Mononuclear cell (primary cell): ENCODE measurements around the gene IKZF3. TPM values are rescaled to one million over a fixed set of nuclear protein-coding genes. Genes with fewer than 3 reads are reported as not detected.
A peak's percentile ranks its signal among the peaks of the same experiment; 100 is the strongest.
"Not testable (repeated sequence)": the region's sequence is repeated elsewhere in the genome, so short reads cannot be mapped to it uniquely, and the experiment has no call there.

Experiments
- H3K27me3 ChIP-seq: 2 replicates; pipeline ENCODE4 v1.6.0; 2011; ENCODE audit warnings: low read length, control low read depth; ENCODE audit not compliant: insufficient read depth
- H3K4me1 ChIP-seq: 2 replicates; pipeline ENCODE4 v1.5.1; 2011; ENCODE audit warnings: mild to moderate bottlenecking, low read length, control low read depth; ENCODE audit not compliant: insufficient read depth
- H3K4me3 ChIP-seq: 2 replicates; pipeline ENCODE4 v1.5.1; 2011; ENCODE audit warnings: mild to moderate bottlenecking, low read length, moderate library complexity
- H3K9me3 ChIP-seq: 2 replicates; pipeline ENCODE4 v1.5.1; 2011; ENCODE audit warnings: low read depth, mild to moderate bottlenecking, control low read depth, low read length
- total RNA-seq: library from RNA; depleted of rRNA; stranded (reverse); fragments of >200 nt; gene quantifications from one replicate; pipeline ENCODE4 v1.2.3, GENCODE V29; 2012

IKZF3 gene
- 47.5 TPM for total RNA-seq

DNA sequence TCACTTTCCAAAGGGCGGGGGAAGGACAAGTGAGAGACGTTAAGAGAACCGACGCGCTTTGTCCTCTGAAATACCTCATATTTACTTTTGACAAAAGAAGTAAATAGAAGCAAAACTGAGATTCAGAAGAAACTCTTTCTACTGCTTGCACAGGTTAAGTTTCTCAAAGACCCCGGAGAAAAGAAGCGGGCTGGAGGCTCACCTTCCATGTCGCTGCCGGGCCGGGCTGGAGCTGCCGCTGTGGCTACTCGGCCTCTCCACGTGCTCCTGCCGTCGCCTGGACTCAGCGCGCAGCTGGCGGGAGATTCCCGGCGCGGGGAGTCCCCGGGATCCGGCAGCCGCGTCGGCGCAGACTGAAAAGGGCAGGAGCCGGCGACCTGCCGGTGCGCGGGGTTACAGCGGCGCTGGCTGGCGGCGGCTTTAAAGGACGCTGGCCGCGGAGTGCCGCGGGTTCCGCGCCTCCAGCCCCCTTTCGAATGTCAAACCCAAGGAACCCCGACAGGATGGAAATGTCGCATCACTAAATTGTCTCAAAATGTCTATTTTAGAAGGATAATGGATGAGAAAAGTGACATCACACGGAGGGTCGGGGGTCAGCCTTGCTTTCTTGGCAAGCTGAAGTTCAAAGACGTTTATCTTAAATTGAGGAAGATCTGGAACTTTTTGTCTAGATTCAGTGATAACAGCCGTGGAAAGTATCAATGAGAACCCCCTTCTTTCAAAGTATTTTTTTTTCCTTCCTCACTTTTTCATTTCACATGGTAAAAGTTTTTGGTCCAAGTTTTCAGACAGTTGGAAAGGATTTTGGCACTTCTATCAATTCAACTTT, at the start of gene IKZF3:
IKZF3 (minus strand) TSS at position 395 of the 829 bp plus-strand sequence; CDS start at position 209, 186 bp downstream.
- Histone ChIP-seq H3K27me3 (peaks cover 53% of the 10 kb centered on the region), H3K4me1 (peaks cover 50% of the 10 kb centered on the region), H3K9me3 (no peaks in the 10 kb centered on the region), H3K4me3 (peak within 1 kb of the TSS; percentile 75)

DNA sequence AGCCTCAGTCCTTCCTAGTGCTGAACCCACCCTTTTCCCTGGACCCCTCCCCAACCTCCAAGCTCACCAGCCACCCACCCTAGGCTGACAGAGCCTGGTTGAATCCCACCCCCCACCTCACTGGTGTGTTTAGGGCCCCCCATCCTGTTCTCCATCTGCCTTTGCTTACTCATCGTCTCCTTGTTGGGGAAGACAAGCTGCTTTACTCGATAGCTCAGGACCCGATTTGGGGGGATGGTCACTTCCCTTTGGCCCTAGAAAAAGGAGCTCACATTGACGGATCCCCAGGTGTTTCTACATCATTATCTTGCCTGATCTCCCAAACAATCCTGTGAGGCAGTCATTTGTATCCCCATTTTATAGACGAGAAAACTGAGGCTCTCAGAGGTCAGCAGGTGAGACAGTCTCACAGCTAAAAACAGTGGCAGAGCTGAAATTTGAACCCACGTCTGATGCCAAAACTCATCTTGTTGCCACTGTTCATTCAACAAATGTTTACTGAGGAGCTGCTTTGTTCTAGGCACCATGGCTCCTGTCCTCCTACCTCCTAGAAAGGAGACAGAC, 44.8 kb upstream of the IKZF3 start:
- Histone ChIP-seq H3K9me3 (no peaks in the 10 kb centered on the region), H3K4me1 (peaks cover 3% of the 10 kb centered on the region), H3K4me3 (no peak overlapping the region), H3K27me3 (no peaks in the 10 kb centered on the region)

DNA sequence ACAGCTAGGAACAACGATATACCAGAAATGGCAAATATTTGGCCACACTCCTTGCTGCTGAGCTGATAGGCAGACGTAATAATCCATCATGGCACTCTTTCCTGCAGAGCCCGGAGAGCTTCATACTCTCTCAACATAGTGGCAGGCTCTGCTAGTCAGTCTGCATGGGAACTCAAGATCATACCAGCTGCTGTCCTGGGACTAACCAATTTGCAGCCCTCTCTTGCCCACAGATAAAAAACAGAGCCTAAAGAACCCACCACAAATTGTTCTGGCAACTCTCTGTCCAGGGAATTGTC, 40.8 kb upstream of the IKZF3 start:
- Histone ChIP-seq H3K4me1 (peaks cover 15% of the 10 kb centered on the region), H3K4me3 (no peak overlapping the region), H3K27me3 (no peaks in the 10 kb centered on the region), H3K9me3 (no peaks in the 10 kb centered on the region)

DNA sequence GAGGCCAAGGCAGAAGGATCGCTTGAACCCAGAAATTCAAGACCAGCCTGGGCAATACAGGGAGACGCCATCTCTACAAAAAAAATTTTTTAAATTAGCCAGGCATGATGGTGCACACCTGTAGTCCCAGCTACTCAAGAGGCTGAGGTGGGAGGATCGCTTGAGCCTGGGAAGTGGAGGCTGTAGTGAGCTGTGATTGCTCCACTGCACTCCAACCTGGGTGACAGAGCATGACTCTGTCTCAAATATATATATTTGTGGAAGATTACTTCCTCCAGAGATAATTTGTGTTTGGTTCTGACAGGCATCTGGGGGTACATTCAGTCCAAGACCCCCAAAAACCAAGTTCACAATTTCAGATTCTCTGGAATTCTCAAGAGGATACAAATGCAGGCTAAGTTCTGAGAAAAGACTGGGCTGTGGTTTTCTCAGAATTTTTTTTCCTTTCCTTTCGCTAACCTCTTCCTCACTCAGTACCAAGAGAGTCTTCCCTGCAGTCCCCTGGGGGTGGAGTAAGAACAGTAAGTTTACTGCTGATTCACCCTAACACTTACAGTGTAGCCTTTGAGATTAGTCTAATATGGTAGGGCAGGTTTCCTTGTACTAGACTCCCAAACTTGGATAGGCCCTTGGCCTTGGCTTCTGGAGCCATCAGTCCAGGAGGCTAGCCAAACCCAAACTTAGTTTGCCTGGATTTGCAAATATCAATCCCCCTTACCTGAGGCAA, 39.2 kb upstream of the IKZF3 start:
- H3K4me3 ChIP-seq, result no peak overlapping the region
- no peaks in the 10 kb centered on the region for H3K9me3 ChIP-seq
- H3K27me3 ChIP-seq, result no peaks in the 10 kb centered on the region
- H3K4me1 ChIP-seq, result peaks cover 15% of the 10 kb centered on the region

DNA sequence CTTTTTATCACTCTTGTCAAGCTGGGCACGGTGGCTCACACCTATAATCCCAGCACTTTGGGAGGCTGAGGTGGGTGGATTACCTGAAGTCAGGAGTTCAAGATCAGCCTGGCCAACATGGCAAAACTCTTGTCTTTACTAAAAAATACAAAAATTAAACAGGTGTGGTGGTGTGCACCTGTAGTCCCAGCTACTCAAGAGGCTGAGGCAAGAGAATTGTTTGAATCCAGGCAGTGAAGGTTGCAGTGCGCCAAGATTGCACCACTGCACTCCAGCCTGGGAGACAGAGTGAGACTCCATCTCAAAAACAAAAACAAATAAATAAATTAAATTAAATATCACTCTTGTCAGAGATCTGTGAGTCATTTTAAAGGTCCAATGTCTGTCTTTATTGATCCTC, 37.9 kb upstream of the IKZF3 start:
- H3K4me3 ChIP-seq, H3K27me3 ChIP-seq: not testable (repeated sequence)

DNA sequence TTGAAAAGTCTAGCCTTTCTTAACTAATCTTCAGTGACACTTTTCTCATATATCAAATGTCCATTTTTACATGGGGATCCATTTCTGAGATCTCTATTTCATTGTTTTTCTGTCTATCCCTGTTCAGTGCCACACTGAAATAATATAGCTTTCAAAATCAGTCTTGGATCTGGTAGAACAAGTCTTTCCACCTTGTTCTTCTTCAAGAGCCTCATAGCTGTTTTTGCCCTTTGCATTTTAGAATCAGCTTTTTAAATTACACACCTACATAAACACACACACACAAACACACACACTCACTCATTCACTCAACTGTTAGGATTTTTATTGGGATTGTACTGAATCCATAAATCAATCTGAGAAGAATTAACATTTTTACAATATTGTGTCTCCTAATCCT, 35.1 kb upstream of the IKZF3 start:
- H3K27me3 ChIP-seq, result no peaks in the 10 kb centered on the region
- H3K4me3 ChIP-seq, result no peak overlapping the region

More for the DNA sequence above, 37.9 kb upstream of the IKZF3 start:
- peaks cover 15% of the 10 kb centered on the region for H3K4me1 ChIP-seq
- H3K9me3 ChIP-seq, result not testable (repeated sequence)

DNA sequence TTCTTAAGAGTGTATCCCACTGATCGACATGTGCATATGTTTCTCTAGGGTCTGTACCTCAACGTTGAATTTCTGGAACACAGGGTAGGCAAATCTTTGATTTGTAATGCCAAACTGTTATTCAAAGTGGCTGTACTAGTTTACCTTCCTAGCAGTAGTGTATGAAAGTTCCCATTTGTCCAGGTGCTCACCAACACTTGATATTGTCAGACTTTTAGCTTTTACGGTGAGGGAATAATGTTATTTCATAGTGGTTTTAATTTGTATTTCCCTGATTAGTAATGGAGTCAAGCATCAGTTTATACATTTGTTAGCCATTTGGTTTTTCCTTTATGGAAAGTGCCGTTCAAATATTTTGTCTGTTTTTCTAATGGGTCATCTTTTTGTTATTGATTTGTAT, 34.0 kb upstream of the IKZF3 start:
- H3K4me1 ChIP-seq, result peaks cover 8% of the 10 kb centered on the region
- no peak overlapping the region for H3K4me3 ChIP-seq
- no peaks in the 10 kb centered on the region for H3K9me3 ChIP-seq
- H3K27me3 ChIP-seq, result no peaks in the 10 kb centered on the region

More for the DNA sequence above, 35.1 kb upstream of the IKZF3 start:
- Histone ChIP-seq H3K4me1 (peaks cover 19% of the 10 kb centered on the region), H3K9me3 (no peaks in the 10 kb centered on the region)

DNA sequence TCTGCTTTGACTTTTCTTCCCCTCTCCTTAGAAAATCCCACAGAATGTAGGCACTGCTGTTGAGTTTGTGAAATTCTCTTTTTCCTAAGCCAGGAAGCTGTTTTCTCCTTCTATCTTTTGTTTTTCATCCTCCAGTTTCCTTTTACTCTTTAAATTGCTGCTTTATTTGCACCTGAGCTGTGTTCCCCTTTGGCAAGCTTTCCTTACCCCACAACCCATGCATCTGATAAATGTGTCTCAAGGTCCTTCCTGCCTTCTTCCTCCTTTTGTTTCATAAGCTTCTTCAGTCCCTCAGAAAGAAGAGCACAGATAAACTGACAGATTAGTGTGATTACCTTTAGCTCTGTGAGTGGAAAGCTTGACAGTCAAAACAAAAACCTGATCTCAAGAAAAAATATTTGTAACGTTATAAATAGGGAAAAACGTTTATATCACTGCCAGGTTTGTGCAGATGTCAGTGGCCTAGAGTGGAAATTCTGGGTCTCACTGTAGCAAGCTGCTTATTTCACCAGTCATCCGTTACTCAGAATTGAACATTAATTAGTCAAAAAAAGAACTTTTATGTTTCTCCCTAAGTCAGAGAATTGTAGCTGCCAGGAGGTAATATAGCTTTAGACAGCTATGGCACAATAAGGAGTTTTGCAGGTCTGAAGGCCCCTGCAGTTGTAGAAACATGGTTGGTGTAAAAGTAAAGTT, 30.7 kb upstream of the IKZF3 start:
- no peaks in the 10 kb centered on the region for H3K9me3 ChIP-seq
- no peak overlapping the region for H3K4me3 ChIP-seq
- no peaks in the 10 kb centered on the region for H3K27me3 ChIP-seq
- peaks cover 11% of the 10 kb centered on the region for H3K4me1 ChIP-seq

DNA sequence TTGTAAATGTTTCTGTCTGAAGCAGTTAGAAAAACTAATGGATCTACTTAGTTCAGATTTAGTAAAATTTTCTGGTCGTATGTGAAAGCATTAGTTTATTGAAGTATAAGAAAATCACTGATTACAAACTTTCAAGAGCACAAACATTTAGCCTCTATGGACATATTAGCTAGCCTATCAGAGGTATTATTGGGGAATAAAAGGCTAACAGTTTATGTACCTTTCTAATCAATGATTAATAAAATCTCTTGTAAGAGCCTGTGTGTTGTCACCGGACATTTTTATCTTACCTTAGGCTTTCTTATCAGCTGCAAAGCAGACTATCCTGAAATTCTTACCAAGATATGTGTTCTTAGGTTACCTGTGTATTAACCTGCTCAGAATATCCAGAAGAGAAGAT, 25.1 kb upstream of the IKZF3 start:
- Histone ChIP-seq H3K9me3 (no peaks in the 10 kb centered on the region), H3K27me3 (no peaks in the 10 kb centered on the region), H3K4me3 (no peak overlapping the region), H3K4me1 (peaks cover 6% of the 10 kb centered on the region)

DNA sequence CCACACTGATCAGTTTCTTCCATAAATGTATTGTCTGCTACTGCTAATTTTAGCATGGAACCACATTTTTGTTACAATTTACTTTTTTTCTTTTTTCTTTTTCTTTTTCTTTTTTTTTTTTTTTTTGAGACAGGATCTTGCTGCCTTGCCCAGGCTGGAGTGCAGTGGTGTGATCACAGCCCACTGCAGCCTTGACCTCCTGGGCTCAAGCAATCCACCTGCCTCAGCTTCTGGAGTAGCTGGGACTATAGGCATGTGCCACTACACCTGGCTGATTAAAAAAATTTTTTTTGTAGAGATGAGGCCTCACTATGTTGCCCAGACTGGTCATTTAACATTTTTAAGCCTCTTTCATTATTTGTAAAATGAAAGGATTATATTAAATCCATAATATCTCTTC, 23.0 kb upstream of the IKZF3 start:
- Histone ChIP-seq H3K9me3 (no peaks in the 10 kb centered on the region), H3K4me3 (no peak overlapping the region), H3K27me3 (no peaks in the 10 kb centered on the region), H3K4me1 (peaks cover 6% of the 10 kb centered on the region)

DNA sequence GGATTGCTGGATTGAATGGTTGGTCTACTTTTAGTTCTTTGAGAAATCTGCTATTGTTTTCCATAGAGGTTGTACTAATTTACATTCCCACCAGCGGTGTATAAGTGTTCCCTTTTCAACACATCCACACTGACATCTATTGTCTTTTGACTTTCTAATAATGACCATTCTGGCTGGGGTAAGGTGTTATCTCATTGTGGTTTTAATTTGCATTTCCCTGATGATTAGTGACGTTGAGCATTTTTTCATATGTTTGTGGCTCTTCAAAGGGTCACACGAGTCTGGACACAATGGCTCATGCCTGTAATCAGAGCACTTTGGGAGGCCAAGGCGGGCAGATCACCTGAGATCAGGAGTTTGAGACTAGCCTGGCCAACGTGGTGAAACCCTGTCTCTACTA, 22.0 kb upstream of the IKZF3 start:
- not testable (repeated sequence) for H3K4me1 ChIP-seq, H3K4me3 ChIP-seq, H3K9me3 ChIP-seq, H3K27me3 ChIP-seq

DNA sequence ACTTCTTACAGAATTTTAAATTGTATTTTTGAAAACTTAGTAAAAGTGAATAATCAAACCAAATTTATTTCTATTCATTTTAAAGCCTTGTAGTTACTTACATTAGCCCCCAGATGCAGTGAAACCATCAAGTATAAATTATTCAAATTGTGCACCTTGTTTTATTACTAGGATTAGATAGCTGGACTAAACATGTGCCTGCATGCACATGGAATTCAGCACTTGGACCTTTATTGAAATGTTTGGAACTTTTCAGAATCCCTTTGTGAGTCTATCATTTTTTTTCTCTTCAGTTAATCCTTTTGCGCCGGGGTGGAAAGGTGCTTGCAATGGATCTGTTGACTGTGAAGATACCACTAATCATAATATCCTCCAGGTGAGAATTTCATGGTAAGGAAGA, 8.6 kb upstream of the IKZF3 start:
- Histone ChIP-seq H3K9me3 (no peaks in the 10 kb centered on the region), H3K4me3 (no peak overlapping the region), H3K4me1 (peaks cover 6% of the 10 kb centered on the region), H3K27me3 (peaks cover 17% of the 10 kb centered on the region)

DNA sequence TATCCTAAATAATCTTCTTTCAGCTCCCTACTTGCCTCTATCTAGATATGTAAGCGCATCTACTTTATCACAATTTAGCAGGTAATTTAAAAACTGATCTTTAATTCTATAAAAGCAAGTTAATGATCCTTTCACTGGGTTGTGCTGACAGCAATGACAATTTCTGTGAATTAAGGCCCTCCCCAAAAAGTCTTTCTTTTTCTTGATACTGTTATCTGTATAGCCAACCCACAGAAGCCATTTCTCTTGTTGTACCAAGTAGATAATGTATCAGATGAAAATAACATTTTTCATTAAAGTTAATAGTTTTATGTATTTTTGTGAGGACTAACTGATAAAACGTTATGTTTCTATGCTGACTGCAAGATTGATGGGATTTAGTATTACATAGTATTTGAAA, 7.7 kb upstream of the IKZF3 start:
- H3K27me3 ChIP-seq, result peaks cover 20% of the 10 kb centered on the region
- H3K9me3 ChIP-seq, result no peaks in the 10 kb centered on the region
- H3K4me3 ChIP-seq, result no peak overlapping the region
- peaks cover 16% of the 10 kb centered on the region for H3K4me1 ChIP-seq

DNA sequence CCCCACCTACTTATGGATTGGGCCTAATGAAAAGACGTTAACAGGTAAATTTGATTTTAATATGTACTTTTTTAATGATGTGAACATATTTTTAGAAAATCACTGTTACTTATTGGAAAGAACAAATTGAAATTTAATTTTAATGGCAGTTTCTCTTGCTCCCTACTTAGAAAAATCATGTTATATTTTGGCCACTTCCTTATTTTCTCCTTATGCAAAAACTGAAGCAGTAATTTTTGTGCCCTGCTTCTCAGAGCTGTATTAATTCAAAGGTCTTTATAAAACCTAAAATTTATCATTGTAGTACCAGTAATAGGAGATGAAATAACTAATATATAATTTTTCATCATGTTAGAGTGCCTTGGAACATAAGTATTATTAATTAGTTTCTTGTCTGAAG, 6.7 kb upstream of the IKZF3 start:
- Histone ChIP-seq H3K4me1 (peaks cover 23% of the 10 kb centered on the region), H3K9me3 (no peaks in the 10 kb centered on the region), H3K27me3 (peaks cover 20% of the 10 kb centered on the region)

DNA sequence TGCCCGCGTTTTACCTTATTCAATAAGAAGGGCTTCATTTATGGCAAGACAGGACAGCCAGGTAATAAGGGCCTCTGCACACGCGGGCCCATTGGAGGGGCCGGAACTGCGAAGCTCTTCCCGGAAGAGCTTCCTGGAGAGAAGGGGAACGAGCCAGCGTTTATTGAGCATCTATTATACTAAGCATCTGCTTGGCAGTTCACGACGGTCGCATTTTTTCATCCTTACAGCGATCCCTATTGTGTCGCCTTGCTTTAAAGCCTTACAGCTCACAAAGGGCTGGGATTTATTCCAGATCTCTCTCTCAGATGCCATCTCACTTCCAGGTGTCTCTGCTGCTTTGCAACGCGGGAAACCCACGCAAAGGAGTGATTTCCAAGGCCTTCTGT, 4.4 kb upstream of the IKZF3 start:
- Histone ChIP-seq H3K9me3 (no peaks in the 10 kb centered on the region), H3K27me3 (peaks cover 30% of the 10 kb centered on the region), H3K4me1 (peaks cover 45% of the 10 kb centered on the region), H3K4me3 (no peak overlapping the region)

More for the DNA sequence above, 6.7 kb upstream of the IKZF3 start:
- no peak overlapping the region for H3K4me3 ChIP-seq
